GM20000 (cell line): ENCODE results near the gene OR6N2.

Experiments used
- DNase-seq: peaks from one replicate; pipeline ENCODE4 v3.0.0; 2012; ENCODE audit warnings: low spot score
- CTCF ChIP-seq: IDR thresholded peaks from 2 replicates; pipeline ENCODE4 v1.5.1; 2012; ENCODE audit warnings: mild to moderate bottlenecking, control low read depth; ENCODE audit errors: extremely low read depth, missing control alignments

Gene OR6N2

GRCh38 chr1:158724442-158724841 is 56.6 kb downstream of the OR6N2 start:
- TF ChIP-seq CTCF, result no peak
- no peak for DNase-seq
